NOMO-1 (cell line): ENCODE data around the gene CTXND2.
"Not testable (repeated sequence)": the region's sequence is repeated elsewhere in the genome, so short reads cannot be mapped to it uniquely, and the experiment has no call there.

Source experiments
- DNase-seq, 2 experiments: peaks; one replicate each; lab custom pipeline; 2025; ENCODE audit not compliant: unreplicated experiment in 2 of 2; lab: John Stamatoyannopoulos, UW

Gene CTXND2

DNA sequence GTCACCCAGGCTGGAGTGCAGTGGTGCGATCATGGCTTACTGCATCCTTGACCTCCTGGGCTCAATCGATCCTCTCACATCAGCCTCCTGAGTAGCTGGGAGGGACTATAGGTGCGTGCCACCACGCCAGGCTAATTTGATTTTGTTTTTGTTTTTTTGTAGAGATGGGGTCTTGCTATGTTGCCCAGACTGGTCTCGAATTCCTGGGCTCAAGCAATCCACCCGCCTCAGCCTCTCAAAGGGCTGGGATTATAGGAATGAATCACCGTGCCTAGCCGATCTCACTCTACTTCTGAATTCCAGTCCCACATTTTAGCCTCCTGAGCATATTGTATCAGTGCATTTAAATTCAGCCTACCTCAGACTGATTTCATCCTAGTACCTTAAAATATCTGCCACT is 1.8 kb downstream of the CTXND2 start:
- no peak for DNase-seq

DNA sequence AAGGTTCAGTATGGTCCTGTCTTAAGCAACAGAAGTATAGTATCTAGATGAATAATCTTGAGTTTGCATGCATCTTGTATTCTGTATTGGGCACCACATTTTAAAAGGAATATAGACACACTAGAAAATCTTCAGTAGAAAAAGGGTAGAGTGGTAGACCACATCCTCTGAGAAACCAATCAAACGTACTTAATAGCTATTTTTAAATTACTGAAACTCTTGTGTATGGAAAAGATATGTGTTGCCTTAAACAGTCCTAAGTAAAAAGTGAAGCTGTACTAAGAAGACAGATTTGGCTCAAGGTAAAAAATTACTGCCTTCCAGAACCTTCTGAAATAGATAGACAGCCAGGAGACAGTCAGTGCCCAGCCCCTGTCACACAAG is 3.1 kb downstream of the CTXND2 start:
- no peak for DNase-seq

- no peak for DNase-seq
Measured at GRCh38 chr1:150893336-150893913, 6.5 kb downstream of the CTXND2 start.

GRCh38 chr1:150895618-150896017 is 8.7 kb downstream of the CTXND2 start:
- no peak for DNase-seq

- not testable (repeated sequence) for DNase-seq
Measured at GRCh38 chr1:150899795-150900194, 12.9 kb downstream of the CTXND2 start.

DNA sequence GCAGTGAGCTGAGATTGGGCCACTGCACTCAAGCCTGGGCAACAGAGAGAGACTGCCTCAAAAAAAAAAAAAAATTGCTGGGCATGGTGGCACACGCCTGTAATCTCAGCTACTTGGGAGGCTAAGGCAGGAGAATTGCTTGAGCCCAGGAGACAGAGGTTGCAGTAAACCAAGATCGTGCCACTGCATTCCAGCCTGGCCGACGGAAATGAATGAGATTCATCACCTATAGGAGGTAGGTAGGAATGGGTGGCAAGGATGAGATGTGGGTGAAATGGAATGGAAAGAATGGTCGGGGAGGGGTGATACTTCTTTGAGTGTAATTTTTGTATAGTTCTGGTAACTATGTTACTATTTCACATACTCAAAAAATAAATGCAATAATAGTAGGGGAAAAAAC is 15.4 kb downstream of the CTXND2 start:
- no peak for DNase-seq

DNA sequence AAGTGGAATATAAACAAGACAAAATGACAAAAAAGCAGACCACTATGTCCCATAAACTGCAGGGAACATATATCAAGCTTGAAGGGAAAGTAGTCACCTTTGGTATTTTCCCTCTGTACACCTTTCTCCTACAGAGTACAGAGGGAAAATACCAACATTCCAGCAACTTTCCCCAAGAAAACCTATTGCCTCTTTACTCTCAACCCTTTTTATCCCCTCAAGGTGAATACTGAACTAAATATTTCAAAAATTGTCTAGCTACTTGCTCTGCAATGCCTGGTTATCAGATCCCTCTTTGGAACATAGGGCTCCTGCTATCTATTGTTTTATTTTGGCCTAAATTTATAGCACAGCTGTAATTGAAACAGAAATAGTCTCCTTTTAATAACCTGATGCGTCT is 15.8 kb downstream of the CTXND2 start:
- DNase-seq: no peak

DNA sequence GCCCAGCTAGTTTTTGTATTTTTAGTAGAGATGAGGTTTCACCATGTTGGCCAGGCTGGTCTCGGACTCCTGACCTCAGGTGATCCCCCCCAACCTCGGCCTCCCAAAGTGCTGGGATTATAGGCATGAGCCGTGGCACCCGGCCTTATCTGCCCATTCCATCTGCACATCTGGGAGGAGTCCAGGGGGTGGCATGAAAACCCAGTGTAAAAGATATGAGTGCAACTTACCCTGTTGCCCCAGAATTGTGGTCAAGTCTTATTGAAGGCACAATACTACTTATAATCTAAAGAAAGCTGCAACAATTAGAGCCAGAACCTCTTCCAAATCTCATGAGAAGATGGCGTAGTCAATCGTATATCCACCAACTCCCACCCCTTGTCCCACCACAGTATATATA is 18.4 kb downstream of the CTXND2 start:
- no peak for DNase-seq

GRCh38 chr1:150906329-150906728 is 19.4 kb downstream of the CTXND2 start:
- no peak for DNase-seq

- DNase-seq: no peak
Measured at GRCh38 chr1:150906813-150907212, 19.9 kb downstream of the CTXND2 start.

DNA sequence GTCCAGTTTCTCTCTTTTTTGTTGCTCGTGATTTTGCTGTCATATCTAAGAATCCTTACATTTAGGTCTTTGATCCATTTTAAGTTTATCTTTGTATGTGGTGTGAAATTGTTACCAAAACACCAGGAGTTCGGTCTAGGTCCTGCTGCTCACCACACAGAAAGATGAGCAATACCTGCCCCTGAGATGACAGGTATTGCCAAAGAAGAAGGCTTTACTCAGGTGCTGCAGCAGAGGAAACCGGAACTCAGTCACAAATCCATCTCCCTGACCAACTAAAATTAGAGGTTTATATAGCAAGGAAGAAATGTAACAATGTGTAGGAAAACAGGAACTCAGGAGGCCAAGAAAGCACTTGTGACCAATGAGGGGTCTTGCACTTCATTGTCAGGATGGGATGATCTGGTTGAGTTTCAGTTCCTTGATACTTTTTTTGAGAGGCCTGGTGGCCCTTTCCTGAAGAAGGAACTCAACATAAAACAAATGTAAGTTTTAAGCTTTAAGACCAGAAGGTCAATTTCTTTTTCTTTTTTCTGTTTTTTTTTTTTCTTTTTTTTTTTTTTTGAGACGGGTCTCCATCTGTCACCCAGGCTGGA is 22.7 kb downstream of the CTXND2 start:
- peak; percentile 33 to 46 for DNase-seq

DNA sequence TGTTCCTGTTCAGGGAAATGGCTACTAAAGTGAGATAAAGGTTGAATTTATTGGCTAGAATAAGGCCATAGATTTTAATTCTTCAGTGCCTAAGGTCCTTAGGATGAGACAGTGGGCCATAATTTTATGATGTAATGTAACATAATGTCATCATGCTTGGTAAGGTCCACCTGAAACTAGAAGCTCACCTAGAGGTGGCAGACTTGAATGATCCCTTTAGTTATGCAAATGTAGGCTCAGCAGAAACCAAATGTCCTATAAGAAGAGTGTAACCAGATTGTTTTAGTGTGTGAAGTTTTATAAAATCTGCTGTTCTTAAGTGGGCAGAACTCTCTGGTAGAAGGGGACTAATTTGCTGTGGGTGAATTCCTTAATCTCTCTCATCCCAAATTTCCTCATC is 25.7 kb downstream of the CTXND2 start:
- DNase-seq: no peak

GRCh38 chr1:150917387-150917786 is 30.5 kb downstream of the CTXND2 start:
- no peak for DNase-seq

GRCh38 chr1:150922519-150922975 is 35.6 kb downstream of the CTXND2 start:
- peak; percentile 40 to 77 for DNase-seq

- DNase-seq: no peak
Measured at GRCh38 chr1:150925080-150925479, 38.1 kb downstream of the CTXND2 start.

- DNase-seq: peak; percentile 97 to 99
Measured at GRCh38 chr1:150926097-150926741, 39.3 kb downstream of the CTXND2 start, which contains the start of gene SETDB1. Gene SETDB1, plus strand, starts transcription at chr1:150926363. Its CDS starts 1,352 bp downstream, at chr1:150927715.

- DNase-seq: peak in 1 of 2 experiments; percentile 18
Measured at GRCh38 chr1:150927624-150928023, 40.7 kb downstream of the CTXND2 start.

GRCh38 chr1:150928286-150928685 is 41.4 kb downstream of the CTXND2 start:
- DNase-seq: no peak

DNA sequence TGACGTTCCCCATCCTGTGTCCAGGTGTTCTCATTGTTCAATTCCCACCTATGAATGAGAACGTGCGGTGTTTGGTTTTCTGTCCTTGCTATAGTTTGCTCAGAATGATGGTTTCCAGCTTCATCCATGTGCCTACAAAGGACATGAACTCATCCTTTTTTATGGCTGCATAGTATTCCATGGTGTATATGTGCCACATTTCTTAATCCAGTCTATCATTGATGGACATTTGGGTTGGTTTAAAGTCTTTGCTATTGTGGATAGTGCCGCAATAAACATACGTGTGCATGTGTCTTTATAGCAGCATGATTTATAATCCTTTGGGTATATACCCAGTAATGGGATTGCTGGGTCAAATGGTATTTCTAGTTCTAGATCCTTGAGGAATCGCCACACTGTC is 41.8 kb downstream of the CTXND2 start:
- DNase-seq: not testable (repeated sequence)

DNA sequence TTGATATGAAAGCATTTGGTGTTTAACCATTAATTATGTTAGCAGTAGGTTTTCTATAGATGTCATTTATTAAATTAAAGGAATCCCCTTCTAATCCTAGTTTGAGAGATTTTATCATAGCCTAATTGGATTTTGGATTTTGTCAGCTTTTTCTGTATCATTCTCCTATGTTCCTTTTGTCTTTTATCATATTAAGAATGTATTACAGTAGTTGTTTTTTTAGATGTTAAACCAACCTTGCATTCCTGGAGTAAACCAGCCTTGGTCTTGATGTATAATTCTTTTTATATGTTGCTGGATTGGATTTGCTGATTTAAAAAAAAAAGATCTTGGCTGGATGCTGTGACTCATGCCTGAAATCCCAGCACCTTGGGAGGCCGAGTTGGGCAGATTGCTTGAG is 44.8 kb downstream of the CTXND2 start:
- no peak for DNase-seq

DNA sequence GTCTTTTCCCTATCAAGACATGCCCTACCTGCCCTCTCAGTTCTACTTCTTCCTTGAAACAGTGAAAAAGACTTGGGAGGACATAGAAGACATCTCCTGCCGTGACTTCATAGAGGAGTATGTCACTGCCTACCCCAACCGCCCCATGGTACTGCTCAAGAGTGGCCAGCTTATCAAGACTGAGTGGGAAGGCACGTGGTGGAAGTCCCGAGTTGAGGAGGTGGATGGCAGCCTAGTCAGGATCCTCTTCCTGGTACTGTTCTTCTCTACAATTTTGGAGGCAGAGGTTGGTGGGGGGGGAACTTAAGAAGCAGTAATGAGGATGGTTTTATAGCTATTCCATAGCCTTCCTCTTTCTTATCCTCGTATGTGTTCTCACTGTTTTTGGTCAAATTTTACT is 57.9 kb downstream of the CTXND2 start:
- DNase-seq: no peak

- DNase-seq: no peak
Measured at GRCh38 chr1:150954708-150955107, 67.8 kb downstream of the CTXND2 start.
